HG03175 (cell line): ENCODE measurements around the gene SAP30.

Source experiments
- ATAC-seq: cut with Tn5 transposase; IDR thresholded peaks from one replicate; pipeline ENCODE4 v1.9.1; 2021; ENCODE audit warnings: mild to moderate bottlenecking, moderate library complexity; ENCODE audit not compliant: unreplicated experiment

Gene SAP30

GRCh38 chr4:173370477-173371291 lies at the start of gene SAP30:
Gene SAP30, plus strand, starts transcription at chr4:173370954. Its CDS starts 229 bp downstream, at chr4:173371183.
- ATAC-seq: peak; percentile 72

GRCh38 chr4:173325007-173325736 lies 45.6 kb upstream of the SAP30 start:
- ATAC-seq: no peak

GRCh38 chr4:173328236-173328901 lies 42.4 kb upstream of the SAP30 start:
- no peak for ATAC-seq

- ATAC-seq: no peak
These were observed 40.2 kb upstream of the SAP30 start for GRCh38 chr4:173330590-173330989.

GRCh38 chr4:173332021-173332487 lies 38.7 kb upstream of the SAP30 start:
- ATAC-seq: no peak

GRCh38 chr4:173332963-173333657 lies 37.6 kb upstream of the SAP30 start:
- no peak for ATAC-seq

- ATAC-seq: peak; percentile 1
These were observed 37.1 kb upstream of the SAP30 start for GRCh38 chr4:173333658-173334084.

GRCh38 chr4:173334085-173334890 lies 36.5 kb upstream of the SAP30 start, which contains the start of gene HMGB2:
Gene HMGB2, minus strand, starts transcription at chr4:173334358. Its CDS starts 709 bp downstream, at chr4:173333649.
- ATAC-seq: peak; percentile 91

GRCh38 chr4:173334891-173335752 lies 35.6 kb upstream of the SAP30 start:
- ATAC-seq: peak; percentile 25

GRCh38 chr4:173337463-173337862 lies 33.3 kb upstream of the SAP30 start:
- no peak for ATAC-seq

- ATAC-seq: no peak
These were observed 26.8 kb upstream of the SAP30 start for GRCh38 chr4:173343832-173344397.

- no peak for ATAC-seq
These were observed 25.1 kb upstream of the SAP30 start for GRCh38 chr4:173345648-173346047.

GRCh38 chr4:173346074-173346473 lies 24.7 kb upstream of the SAP30 start:
- no peak for ATAC-seq

- no peak for ATAC-seq
These were observed 23.3 kb upstream of the SAP30 start for GRCh38 chr4:173347467-173347866.

- ATAC-seq: no peak
These were observed 12.8 kb upstream of the SAP30 start for GRCh38 chr4:173357939-173358338.

- ATAC-seq: no peak
These were observed 10.1 kb upstream of the SAP30 start for GRCh38 chr4:173360587-173361221.

- no peak for ATAC-seq
These were observed 8.1 kb upstream of the SAP30 start for GRCh38 chr4:173362666-173363065.

- no peak for ATAC-seq
These were observed 5.3 kb upstream of the SAP30 start for GRCh38 chr4:173365359-173365996.
